SK-N-SH (cell line): ENCODE data around the gene PTTG1IP. TPM values are rescaled to one million over a fixed set of nuclear protein-coding genes. Genes with fewer than 3 reads are reported as not detected.
A peak's percentile ranks its signal among the peaks of the same experiment; 100 is the strongest.

Experiments used
- CTCF ChIA-PET: fragments of 300-600, 350-600 bp; formaldehyde crosslinking; extraction: SDS; loops from one replicate; lab custom pipeline; 2021; lab: Yijun Ruan, JAX
- POLR2A ChIA-PET: fragments of 350-600 bp; sonication (Branson Sonifier 250); formaldehyde crosslinking; extraction: SDS; loops from one replicate; lab custom pipeline; 2020; ENCODE audit warnings: antibody characterized with exemption, inconsistent platforms; lab: Yijun Ruan, JAX
- DNase-seq: peaks from one replicate; pipeline ENCODE4 v3.0.0; 2012
- H2AFZ ChIP-seq: fragments of 200-600 bp; sonication (generic); 2 replicates; pipeline ENCODE4 v1.8.1; 2016; ENCODE audit warnings: antibody characterized with exemption, mild to moderate bottlenecking, low read depth
- H3F3A ChIP-seq: fragments of 200-600 bp; sonication (generic); replicated peaks from 2 replicates; pipeline ENCODE3; 2016; ENCODE audit warnings: antibody characterized with exemption, mild to moderate bottlenecking; ENCODE audit not compliant: insufficient read depth
- H3K27ac ChIP-seq, 2 experiments: fragments of 200-500 bp in 1 of 2; fragments of 200-600 bp in 1 of 2; sonication (Bioruptor generic) in 1 of 2; sonication (generic), shearing (Covaris generic) in 1 of 2; 2 replicates each; pipeline versions ENCODE4 v1.5.1 to v1.6.1; 2014 to 2016; ENCODE audit warnings: low read depth in 2 of 2, inconsistent platforms in 1 of 2, low read length in 1 of 2, mild to moderate bottlenecking in 1 of 2, mixed read lengths in 1 of 2
- H3K27me3 ChIP-seq: fragments of 200-600 bp; sonication (generic), shearing (Covaris generic); 2 replicates; pipeline ENCODE4 v1.6.1; 2016; ENCODE audit warnings: mixed run types; ENCODE audit not compliant: insufficient read depth
- H3K36me3 ChIP-seq, 2 experiments: fragments of 200-500 bp in 1 of 2; fragments of 200-600 bp in 1 of 2; sonication (Bioruptor generic) in 1 of 2; sonication (generic) in 1 of 2; replicated peaks in 1 of 2; 2 replicates each; pipeline versions ENCODE3 to v1.5.1; 2014 to 2016; ENCODE audit warnings: low read length in 1 of 2, mild to moderate bottlenecking in 1 of 2; ENCODE audit not compliant: insufficient read depth in 2 of 2, control insufficient read depth in 1 of 2
- H3K4me1 ChIP-seq, 2 experiments: fragments of 200-500 bp in 1 of 2; fragments of 200-600 bp in 1 of 2; sonication (Bioruptor generic) in 1 of 2; sonication (generic), shearing (Covaris generic) in 1 of 2; 2 replicates each; pipeline versions ENCODE4 v1.5.1 to v1.6.1; 2014 to 2016; ENCODE audit warnings: low read depth in 1 of 2, low read length in 1 of 2, mixed run types in 1 of 2; ENCODE audit not compliant: insufficient read depth in 2 of 2, control insufficient read depth in 1 of 2
- H3K4me2 ChIP-seq: fragments of 200-600 bp; sonication (generic), shearing (Covaris generic); 2 replicates; pipeline ENCODE4 v1.6.1; 2017; ENCODE audit warnings: mixed run types
- H3K4me3 ChIP-seq, 2 experiments: fragments of 200-500 bp in 1 of 2; fragments of 200-600 bp in 1 of 2; sonication (Bioruptor generic) in 1 of 2; sonication (generic), shearing (Covaris generic) in 1 of 2; 2 replicates each; pipeline versions ENCODE4 v1.5.1 to v1.8.1; 2014 to 2016; ENCODE audit warnings: low read depth in 2 of 2, inconsistent platforms in 1 of 2, low read length in 1 of 2, mild to moderate bottlenecking in 1 of 2, mixed read lengths in 1 of 2, moderate library complexity in 1 of 2
- H3K79me2 ChIP-seq: fragments of 200-600 bp; sonication (generic); 2 replicates; pipeline ENCODE4 v1.8.1; 2017; ENCODE audit warnings: mild to moderate bottlenecking; ENCODE audit not compliant: insufficient read depth
- H3K9ac ChIP-seq: fragments of 200-600 bp; sonication (generic); 2 replicates; pipeline ENCODE4 v1.6.1; 2017; ENCODE audit warnings: mixed run types
- H3K9me2 ChIP-seq: fragments of 200-600 bp; sonication (generic); 2 replicates; pipeline ENCODE4 v1.6.1; 2017; ENCODE audit warnings: mixed run types
- H3K9me3 ChIP-seq: fragments of 200-600 bp; sonication (generic); 2 replicates; pipeline ENCODE4 v1.6.1; 2017; ENCODE audit warnings: mixed run types, mild to moderate bottlenecking, moderate library complexity
- H4K20me1 ChIP-seq: fragments of 200-600 bp; sonication (generic); 2 replicates; pipeline ENCODE4 v1.6.1; 2017; ENCODE audit warnings: mild to moderate bottlenecking, mixed run types; ENCODE audit not compliant: insufficient read depth
- CHD2 ChIP-seq: fragments of 150-350 bp; IDR thresholded peaks from 2 replicates; pipeline ENCODE4 v1.6.1; 2018; ENCODE audit warnings: low read length; ENCODE audit not compliant: partially characterized antibody
- EP300 ChIP-seq, 2 experiments: IDR thresholded peaks; 2 replicates each; pipeline versions ENCODE4 v1.4.0 to v1.6.1; 2012; ENCODE audit warnings: borderline replicate concordance in 1 of 2, low read depth in 1 of 2, low read length in 1 of 2
- FOSL2 ChIP-seq: IDR thresholded peaks from 2 replicates; pipeline ENCODE4 v1.4.0; 2012; ENCODE audit warnings: low read depth, mild to moderate bottlenecking, moderate library complexity, borderline replicate concordance
- FOXJ3 ChIP-seq: sonication (generic); formaldehyde crosslinking; IDR thresholded peaks from 2 replicates; pipeline ENCODE4 v1.5.1; 2020; ENCODE audit warnings: mild to moderate bottlenecking, missing genetic modification reagents
- FOXM1 ChIP-seq: IDR thresholded peaks from 2 replicates; pipeline ENCODE4 v1.4.0; 2012; ENCODE audit warnings: low read depth, mild to moderate bottlenecking
- GABPA ChIP-seq: IDR thresholded peaks from 2 replicates; pipeline ENCODE4 v1.4.0; 2012; ENCODE audit warnings: low read depth, mild to moderate bottlenecking
- REST ChIP-seq: IDR thresholded peaks from 2 replicates; pipeline ENCODE4 v1.6.1; 2012; ENCODE audit warnings: mild to moderate bottlenecking, low read depth, low read length, moderate library complexity
- TCF12 ChIP-seq: IDR thresholded peaks from 2 replicates; pipeline ENCODE4 v1.4.0; 2012
- ZBTB33 ChIP-seq: IDR thresholded peaks from 2 replicates; pipeline ENCODE4 v1.4.0; 2012; ENCODE audit warnings: low read depth, borderline replicate concordance
- WGBS: methylation state at CpG from one replicate; pipeline ENCODE4 v1.1.6; 2017; ENCODE audit warnings: low lambda C conversion rate; 5-methylcytosine and 5-hydroxymethylcytosine counted together
- polyA plus RNA-seq, 3 experiments: library from polyadenylated mRNA; depleted of rRNA; stranded (reverse); fragments of >200 nt; gene quantifications; 2 replicates each; pipeline ENCODE4 v1.2.3, GENCODE V29; 2012
- TF ChIP-seq, protein P1 (sequence below): IDR thresholded peaks from 2 replicates; pipeline ENCODE4 v1.4.0; 2012; ENCODE audit warnings: low read depth, borderline replicate concordance

PTTG1IP gene
- polyA plus RNA-seq, 1 of the 3 experiments (the other 2 are of a cell fraction), result 171 TPM

DNA sequence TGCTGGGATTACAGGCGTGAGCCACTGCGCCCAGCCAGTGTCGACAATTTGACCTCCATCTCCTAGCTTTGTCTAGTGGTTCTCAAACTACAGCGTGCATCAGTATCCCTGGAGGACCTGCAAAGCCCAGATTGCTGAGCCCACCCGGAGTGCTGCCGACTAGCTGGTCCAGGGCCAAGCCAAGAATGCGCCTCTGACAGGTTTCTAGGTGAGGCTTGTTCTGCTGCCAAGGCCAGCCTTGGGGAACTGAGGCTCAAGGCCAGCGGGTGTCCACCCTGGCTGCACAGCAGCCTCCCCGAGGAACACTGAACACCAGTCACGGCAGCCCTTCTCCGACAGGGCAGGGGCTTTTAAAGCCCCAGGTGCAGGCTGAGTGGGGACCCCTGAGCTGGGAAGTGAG lies 9.8 kb upstream of the PTTG1IP start (continued):
- TF ChIP-seq ZBTB33, result no peak

- CTCF ChIA-PET, result interaction anchor here (1.6 to 2.6 kb wide), 2 partner anchors 12 to 51 kb away, joined by 5 to 14 read pairs; no protein-coding TSS in a partner anchor
- H3K4me1 ChIP-seq, result peaks cover 0 to 19% of the 10 kb centered on the region in 2 experiments; a peak in 1 of 4 replicates
- no peaks in the 10 kb centered on the region for H3K27me3 ChIP-seq
- WGBS, result 75% methylated on average over 6 of the region's 6 CpGs
- no peaks in the 10 kb centered on the region for H3K9me2 ChIP-seq
- H3K27ac ChIP-seq, result peak overlapping the region in 1 of 2 experiments; percentile 53; a peak in 2 of 4 replicates
- H3K4me3 ChIP-seq, result no peak overlapping the region
- peak; percentile 10 for DNase-seq
- no peaks in the 10 kb centered on the region for H3K36me3 ChIP-seq
- POLR2A ChIA-PET, result no interaction called here
- TF ChIP-seq, protein P1, sequence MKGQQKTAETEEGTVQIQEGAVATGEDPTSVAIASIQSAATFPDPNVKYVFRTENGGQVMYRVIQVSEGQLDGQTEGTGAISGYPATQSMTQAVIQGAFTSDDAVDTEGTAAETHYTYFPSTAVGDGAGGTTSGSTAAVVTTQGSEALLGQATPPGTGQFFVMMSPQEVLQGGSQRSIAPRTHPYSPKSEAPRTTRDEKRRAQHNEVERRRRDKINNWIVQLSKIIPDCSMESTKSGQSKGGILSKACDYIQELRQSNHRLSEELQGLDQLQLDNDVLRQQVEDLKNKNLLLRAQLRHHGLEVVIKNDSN, result no peak
- peak; percentile 31; the same call in 1 of the 2 replicates for TF ChIP-seq FOSL2
- no peak for TF ChIP-seq CHD2
- no peak for TF ChIP-seq FOXJ3 (CRISPR knock-in tag)
- TF ChIP-seq TCF12, result peak; percentile 64
- peak in 1 of 2 experiments; percentile 43; a peak in 1 of 4 replicates for TF ChIP-seq EP300 (IDR thresholded peaks at IDR 0.05; ENCODE audit: borderline replicate concordance in 1 of 2, low read depth in 1 of 2, low read length in 1 of 2)
- no peaks in the 10 kb centered on the region for H3K9me3 ChIP-seq
- H3K79me2 ChIP-seq, result no peaks in the 10 kb centered on the region
- H4K20me1 ChIP-seq, result no peaks in the 10 kb centered on the region
- peak overlapping the region; percentile 65; the same call in 1 of the 2 replicates for H3K4me2 ChIP-seq
- peak overlapping the region; percentile 78; the same call in 1 of the 2 replicates for H2AFZ ChIP-seq
- no peak overlapping the region for H3K9ac ChIP-seq
- H3F3A ChIP-seq, result peaks cover 17% of the 10 kb centered on the region
Observed at GRCh38 chr21:44881198-44881872, 7.8 kb upstream of the PTTG1IP start.

DNA sequence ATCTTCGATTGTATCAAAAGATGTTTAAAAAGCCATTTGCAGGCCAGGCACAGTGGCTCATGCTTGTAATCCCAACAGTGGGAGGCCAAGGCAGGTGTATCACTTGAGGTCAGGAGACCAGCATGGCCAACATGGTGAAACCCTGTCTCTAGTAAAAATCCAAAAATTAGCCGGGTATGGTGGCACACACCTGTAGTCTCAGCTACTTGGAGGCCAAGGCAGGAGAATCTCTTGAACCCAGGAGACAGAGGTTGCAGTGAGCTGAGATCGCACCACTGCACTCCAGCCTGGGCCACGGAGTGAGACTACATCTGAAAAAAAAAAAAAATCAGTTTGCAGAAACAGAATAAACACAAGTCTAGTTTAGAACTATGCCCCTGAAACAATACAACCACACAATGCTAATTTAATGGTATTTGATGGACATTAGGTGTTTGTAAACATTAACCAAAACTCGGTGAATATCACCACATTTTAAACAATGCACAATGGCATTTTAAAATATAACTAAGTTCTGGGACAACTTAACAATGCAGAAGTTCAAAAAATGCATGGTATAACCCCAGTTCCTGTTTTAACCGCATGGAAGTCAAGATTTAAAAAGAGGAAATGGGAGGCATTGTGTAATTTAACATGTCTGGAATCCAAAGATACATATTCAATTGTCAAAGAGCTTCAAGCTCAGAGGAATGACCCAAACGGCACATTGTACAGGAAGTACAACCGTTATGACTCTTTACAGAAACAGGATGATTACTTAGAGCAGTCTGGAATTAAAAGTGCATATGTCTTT lies 7.1 kb upstream of the PTTG1IP start:
- no peaks in the 10 kb centered on the region for H3K36me3 ChIP-seq
- no peaks in the 10 kb centered on the region for H3K9me3 ChIP-seq
- no peaks in the 10 kb centered on the region for H4K20me1 ChIP-seq
- peaks cover 17% of the 10 kb centered on the region for H3F3A ChIP-seq
- H3K9me2 ChIP-seq, result no peaks in the 10 kb centered on the region
- 47% methylated on average over 8 of the region's 8 CpGs for WGBS
- peak overlapping the region in 1 of 2 experiments; percentile 53; a peak in 2 of 4 replicates for H3K27ac ChIP-seq
- CTCF ChIA-PET, result interaction anchor here (1.6 to 2.6 kb wide), 2 partner anchors 12 to 52 kb away, joined by 5 to 14 read pairs; no protein-coding TSS in a partner anchor
- H3K4me1 ChIP-seq, result peaks cover 0 to 19% of the 10 kb centered on the region in 2 experiments; a peak in 1 of 4 replicates
- H3K4me3 ChIP-seq, result no peak overlapping the region
- peak overlapping the region; percentile 65; the same call in 1 of the 2 replicates for H3K4me2 ChIP-seq
- DNase-seq, result no peak
- H2AFZ ChIP-seq, result peak overlapping the region; percentile 78; the same call in 1 of the 2 replicates
- TF ChIP-seq FOXJ3 (CRISPR knock-in tag) (no peak), FOXM1 (0 out of 2 replicates have a peak, but pooled peaks have one; percentile 16), GABPA (peak; percentile 27; the same call in 1 of the 2 replicates), REST (no peak), TCF12 (no peak)
- TF ChIP-seq, all 33 proteins: peak for 2
- Histone ChIP-seq H3K79me2 (no peaks in the 10 kb centered on the region), H3K27me3 (no peaks in the 10 kb centered on the region), H3K9ac (no peak overlapping the region)
- POLR2A ChIA-PET, result no interaction called here
